Activated CD4-positive, alpha-beta T cell treated with anti-CD3 and anti-CD28 coated beads, Interleukin-2, amount 50 U/mL, for 1 hour (primary cell): ENCODE data around the gene FARP1.
"Not testable (repeated sequence)": the region's sequence is repeated elsewhere in the genome, so short reads cannot be mapped to it uniquely, and the experiment has no call there.

Experiments
- DNase-seq: peaks from one replicate; pipeline ENCODE4 v3.0.0-alpha.2; 2020

Gene FARP1

DNA sequence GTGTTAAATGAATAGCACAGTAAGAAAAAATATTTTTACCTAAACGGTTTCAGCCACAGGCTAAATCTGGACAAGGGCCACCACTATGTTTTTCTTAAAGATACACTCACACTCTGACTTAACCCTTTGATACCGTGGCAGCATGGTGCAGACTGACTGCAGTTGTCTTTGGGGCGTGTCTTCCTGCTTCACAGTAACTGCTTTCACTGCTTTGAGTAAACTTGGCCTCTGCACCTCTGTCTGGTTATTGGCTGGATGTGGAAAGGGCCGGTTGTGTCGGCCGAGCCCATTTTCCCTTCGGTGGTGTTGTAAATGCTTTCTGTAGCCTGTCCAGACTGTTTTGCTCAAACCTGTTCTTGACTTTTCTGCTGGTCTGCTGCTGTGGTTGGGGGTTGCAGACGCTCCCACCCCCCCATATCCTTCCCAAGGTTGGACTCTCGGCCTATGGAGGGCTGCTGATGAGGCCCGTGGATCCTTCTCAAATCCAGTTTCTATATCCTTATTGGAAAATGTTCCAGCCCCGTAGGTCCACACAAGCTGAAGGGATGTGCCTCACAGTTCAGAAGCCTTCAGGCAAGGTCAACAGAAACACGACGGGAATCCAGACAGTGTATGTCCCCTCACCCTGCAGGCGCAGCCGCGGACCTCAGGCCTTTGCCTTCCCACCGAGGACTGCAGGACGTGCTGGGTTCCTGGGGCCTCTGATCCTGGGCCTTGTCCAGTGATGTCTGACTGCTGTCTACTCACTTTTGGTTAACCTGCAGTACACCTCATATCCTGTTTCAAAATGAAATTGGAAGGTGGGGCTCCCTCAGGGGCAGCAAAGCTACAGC, 124.4 kb downstream of the FARP1 start:
- no peak for DNase-seq

DNA sequence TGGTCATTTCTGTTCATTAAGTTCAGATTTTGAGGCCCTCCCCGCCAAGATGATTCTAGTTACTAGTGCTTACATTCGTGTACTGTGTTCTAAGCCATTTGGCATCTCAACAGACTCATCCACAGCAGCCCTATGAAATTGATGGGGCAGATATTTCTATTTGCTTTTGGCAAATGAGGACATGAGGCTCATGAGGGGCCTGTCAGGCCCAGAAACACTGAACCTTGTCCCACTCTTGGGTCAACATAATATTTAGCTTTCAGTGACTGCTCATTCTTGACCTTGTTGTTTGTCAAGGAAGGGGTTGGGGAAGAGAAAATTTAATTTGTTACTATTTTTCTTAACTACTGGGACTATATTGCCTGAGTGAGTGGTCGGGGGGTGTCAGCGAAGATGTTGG, 126.5 kb downstream of the FARP1 start:
- DNase-seq = no peak

DNA sequence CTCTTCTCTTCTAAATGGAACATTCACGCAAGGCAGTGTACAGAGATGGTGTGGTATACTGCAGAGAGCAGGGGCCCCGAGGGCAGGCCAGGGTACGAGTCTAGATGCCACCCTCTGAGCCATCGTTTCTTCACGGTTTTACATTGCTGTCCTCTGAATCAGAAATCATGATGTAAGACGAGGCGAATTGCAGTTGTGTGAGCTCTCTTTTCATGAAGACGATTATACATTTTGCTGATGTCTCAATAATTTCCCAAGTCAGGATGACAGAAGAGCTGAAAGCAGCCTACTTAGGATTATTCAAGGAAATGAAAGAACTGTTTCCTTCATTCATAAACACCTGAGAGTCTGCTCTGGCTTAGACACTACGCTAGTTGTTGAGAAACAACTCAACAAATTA, 127.9 kb downstream of the FARP1 start:
- no peak for DNase-seq

DNA sequence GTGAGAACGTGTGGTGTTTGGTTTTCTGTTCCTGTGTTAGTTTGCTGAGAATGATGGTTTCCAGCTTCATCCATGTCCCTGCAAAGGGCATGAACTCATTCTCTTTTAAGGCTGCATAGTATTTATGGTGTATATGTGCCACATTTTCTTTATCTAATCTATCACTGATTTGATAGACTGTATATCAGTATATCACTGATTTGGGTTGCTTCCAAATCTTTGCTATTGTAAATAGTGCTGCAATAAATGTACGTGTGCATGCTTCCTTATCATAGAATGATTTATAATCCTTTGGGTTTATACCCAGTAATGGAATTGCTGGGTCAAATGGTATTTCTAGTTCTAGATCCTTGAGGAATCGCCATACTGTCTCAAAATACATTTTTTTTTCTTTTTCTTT, 128.8 kb downstream of the FARP1 start:
- DNase-seq = not testable (repeated sequence)

DNA sequence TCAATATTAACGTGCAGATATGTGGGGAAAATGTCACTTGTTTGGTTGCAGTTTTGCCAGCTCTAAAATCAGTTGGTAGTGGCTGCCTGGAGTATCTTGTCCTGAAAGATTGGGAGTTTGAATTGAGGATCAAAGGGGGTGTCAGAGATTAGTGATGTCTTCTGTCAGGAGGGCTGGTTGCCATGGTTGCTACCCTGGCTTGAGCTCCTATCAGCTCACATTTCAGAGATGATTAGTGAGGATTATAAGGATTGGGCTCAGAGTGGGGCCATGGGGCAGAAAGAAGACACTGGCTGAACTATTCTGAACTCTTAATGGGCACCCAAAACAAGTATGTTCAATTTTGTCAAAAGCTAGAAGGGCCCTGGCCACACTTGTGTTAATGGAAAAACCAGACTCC, 129.7 kb downstream of the FARP1 start:
- DNase-seq = no peak

DNA sequence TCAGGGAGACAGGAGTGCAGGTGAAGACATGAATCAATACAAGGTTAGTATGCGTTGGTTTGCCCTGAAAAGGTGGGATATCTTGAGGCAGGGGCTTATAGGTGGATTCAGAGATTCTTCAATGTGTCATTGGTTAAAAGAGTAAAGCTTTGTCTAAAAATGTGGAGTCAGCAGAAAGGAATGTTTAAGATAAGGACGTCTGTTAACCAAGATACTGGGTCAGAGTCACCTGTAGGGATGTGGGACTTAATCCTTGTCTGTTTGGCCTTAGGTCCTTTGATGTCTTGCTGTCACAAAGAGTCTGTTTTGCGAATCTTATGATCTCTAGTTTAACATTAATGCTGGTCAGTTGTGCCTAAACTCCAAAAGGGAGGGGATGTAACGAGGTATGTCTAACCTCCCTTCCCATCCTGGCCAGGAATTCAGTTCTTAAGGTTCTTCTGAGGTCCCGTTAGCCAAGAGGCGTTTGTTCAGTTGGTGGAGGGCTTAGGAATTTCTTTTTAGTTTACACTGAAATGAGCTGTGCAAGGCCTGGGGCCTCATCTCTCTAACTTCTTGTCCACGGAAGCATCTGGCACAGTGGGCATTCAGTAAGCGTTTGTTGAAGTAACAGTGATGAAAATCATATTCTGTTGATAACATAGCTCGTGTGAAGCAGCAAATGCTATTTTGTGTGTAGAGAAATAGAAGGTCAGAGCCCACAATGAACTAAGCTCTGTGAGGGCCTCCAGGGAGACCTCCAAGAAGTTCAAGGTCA, 130.4 kb downstream of the FARP1 start:
- DNase-seq = no peak

DNA sequence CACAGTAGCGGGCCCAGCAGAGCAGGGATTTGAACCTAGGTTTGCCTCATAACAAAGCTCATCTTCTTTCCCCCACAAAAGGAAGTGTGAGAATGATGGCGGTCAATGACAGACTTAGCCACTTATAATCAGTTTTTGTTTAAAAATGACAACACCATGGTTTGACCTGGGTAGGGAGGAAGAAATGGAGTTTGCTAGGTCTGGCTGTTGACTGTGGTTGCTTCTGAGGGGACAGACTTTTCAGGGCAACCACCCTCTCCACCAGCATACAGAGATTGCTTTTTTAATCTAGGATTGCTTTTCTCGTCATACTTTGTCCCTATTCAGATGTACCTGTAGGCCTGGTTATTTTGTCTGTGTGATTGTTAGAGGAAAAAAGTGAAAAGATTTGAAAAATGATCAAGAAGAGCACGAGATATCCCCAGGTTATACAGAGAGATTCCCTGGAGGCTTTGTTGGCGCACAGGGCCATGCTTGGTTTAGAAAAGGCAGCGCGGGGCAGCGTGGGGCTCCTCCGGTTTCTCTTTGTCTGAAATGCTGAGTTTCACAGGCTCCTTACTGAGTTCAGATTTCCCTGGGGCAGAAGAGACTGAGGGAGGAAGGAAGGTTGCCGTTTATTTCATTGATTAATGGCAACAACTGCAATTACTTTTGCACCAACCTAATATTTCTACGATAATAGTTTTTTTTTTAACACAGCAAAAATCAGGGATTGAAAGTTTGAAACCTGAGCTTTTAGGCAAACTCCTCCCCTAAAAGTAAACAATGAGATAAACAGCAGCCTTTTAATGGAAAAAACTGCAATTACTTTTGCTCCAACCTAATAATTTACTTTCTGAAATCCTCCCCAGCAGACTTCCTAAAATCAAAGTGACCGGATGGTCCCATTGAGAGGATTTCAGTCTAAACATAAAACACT, 131.2 kb downstream of the FARP1 start:
- DNase-seq = no peak

DNA sequence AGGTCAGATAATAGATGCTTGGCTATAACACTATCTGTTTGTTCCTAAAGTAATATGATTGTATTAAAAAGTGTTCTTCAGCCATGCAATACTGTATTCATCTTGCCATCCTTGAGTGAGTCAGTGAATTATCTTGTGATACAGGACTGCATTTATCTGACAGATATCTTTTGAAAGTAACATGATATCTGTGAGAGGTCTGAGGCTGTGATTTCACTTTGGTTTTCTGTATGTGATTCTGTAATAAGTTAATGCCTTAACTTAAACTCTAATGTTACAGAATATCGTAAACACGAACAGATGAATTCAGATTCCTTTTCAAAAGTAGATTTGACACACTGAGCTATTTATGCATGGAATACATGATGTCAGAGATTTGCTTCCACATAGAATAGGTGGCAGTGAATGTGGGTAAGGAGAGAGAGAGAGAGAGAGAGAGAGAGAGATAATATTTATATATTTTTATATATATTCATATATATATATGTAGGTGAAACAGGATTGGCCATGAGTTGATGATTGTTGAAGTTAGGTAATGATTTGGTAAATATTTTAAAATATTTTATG, 132.1 kb downstream of the FARP1 start:
- DNase-seq = no peak

DNA sequence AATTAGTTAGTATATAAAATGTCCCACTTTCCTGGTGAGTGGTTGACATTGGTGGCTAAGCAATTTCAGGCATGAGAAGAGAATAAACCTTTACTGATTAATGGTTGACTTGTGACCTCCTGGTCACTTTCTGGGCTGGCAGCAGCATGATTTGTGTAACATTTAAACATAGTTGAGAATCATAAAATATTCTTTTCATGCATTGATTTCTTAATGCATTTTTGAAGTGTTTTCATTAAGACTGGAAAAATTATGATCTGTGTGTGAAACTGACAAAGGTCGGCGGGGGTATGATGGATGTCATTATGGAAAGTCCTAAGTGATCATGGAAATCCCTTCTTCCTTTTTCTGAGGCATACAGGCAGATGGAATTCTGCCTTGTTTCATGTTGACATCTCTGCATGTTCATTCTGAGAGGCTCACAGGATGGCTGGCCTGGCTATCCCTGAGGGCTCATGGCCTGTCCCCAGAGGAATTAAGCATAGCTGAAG, 132.8 kb downstream of the FARP1 start:
- DNase-seq = no peak

DNA sequence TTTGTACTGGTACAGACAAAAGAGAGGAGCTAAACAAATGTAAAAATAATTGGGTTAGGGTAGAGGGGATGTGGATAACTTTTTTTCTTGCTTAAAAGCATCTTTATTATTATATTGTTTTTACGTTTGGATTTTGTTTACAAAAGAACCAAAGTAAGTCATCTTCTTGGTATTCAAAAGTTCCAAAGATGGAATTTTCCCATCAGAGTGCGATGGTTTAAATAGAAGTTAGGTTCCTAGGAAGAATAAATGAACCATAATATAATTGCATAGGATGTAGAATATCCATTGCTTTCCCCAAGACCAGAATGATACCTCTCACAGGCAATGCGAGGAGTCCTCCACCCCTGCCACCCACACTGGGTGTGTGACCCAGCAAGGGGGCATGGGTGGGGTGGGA, 133.6 kb downstream of the FARP1 start:
- DNase-seq = no peak

DNA sequence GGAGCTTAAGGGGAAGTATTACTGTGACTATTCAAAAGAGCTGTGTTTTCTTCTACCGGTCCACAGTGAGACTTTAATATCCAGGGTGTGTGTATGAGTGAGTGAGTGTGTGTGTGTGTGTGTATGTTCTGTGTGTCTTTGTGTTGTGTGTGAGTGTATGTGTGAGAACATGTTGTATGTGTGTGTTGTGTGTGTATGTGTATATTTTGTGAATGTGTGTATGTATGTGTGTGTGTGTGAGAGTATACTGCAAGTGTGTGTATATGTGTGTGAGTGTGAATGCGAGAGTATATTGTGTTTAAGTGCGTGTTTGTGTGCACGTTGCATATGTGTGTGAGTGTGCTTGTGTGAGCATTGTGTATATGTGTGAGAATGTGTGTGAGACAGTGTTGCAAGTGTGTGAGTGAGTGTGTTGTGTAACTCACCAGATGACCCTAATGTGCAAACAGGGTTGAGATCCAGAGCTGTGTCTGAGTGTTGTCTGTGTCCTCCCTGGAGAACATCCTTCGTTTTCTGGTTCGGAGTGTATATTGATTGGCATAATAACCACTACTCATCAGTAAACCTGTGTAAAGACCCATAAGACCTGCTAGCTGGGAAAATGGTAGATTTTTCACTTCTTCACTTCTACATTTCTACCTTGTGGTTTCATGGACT, 135.3 kb downstream of the FARP1 start:
- no peak for DNase-seq

DNA sequence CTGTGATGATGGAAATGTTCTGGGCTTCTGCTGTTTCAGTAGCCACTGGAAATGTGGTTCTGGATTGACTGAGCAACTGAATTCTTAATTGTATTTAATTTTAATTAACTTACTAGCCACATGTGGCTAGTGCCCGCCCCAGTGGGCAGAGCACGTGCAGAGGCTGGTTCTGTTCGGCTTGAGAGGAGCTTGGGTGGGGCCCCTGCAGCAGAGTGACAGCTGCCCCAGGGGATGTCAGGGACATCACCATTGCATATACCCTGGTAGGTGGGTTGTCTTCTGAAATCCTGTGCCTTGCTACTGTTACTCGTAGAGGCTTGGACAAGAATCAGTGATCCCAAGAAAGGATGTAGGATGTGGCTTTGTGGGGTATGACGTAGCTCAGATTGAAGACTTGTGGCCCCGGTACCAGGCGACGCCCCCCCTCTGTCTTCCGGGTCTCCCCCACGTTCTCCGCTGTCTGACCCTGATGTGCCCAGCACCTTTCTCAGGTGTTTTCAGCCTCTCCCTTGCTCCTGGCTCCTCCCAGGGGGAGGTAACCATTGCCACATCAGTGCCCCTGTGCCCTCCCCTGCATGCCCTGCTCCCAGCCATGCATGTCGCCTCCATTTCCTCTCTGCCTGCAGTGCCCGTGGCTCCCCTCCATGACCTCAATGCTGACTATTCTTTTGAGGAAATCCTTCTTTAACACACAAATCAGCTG, 136.7 kb downstream of the FARP1 start:
- DNase-seq = no peak

DNA sequence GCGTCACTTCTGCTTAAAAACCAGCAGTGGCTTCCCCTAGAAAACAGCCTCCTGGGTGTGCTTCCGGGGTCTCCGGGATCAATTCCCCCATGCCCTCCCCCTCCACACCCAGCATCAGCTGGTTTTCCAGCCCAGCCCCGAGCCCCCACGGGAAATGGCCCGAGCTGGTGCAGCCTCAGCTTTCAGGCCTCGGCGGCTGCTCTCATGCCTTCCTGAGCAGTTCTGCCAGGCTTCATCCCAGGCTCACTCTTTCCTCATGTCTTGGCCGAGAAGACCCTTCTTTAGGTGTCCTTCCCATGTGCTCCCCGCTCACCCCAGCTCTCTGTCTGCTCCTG, 137.2 kb downstream of the FARP1 start:
- DNase-seq = no peak

DNA sequence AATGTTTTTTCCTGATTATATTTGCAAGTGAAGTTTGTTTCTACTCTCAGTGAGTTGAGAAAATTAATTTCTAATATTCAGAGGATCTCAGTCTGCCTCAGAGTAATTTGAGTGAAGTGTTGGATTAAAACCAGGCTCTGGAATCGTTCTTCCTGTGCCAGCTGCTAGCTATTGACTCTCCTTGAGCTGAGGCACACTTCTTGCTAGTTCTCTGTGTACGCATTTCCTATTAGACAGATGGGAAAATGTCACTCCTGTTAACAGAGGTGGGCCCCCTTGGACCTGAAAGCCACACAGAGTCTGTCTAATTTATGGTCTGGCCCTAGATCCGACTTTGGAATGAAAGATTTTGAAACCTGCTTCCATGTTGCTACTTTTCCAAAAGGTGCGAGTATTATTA, 141.8 kb downstream of the FARP1 start:
- DNase-seq = no peak

DNA sequence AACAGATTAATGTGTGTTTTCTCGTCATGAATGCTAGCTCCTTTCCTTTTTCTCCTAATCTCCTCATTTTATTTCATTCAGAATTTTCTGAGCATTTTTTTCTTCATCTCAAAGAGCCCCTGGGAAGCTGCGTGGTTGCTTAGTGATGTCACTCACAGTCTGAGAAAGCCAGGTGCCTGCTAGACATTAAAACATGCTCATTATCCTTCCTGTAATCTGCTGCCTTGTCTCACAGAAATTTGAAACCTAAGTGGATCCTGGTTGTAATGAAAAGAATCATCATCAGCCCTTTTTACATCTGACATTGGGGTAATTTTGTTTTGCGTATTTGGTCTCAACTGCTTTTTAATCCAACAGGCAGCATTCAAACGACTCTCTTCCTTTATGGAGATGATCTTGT, 142.4 kb downstream of the FARP1 start:
- DNase-seq = no peak

DNA sequence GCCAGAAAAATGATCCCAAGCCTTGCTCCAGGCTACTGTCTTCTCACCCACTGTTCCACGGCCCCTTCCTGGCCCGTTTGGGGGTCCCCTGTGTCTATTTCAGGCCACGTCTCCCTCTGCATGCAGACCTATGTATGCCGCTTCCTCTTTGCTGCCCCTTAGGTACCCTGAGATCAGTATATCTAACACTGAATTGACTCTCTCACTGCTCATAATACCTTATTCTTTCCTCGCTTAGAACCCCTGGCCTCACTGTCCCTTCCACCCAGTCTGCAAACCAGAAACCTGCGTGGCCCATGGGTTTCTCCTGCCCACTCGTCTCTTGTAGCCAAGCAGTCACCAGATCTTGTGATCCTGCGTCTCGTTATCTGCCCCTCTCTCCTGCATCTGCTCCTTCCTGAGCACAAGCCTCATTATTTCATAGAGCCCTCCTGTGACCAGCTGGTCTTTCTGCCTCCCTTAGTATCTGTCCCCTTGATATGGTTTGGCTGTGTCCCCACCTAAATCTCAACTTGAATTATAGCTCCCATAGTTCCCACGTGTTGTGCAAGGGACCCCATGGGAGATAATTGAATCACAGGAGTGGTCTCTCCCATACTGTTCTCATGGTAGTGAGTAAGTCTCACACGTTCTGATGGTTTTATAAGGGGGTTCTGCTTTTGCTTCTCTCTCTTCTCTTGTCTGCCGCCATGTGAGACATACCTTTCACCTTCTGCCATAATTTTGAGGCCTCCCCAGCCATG, 143.1 kb downstream of the FARP1 start:
- no peak for DNase-seq

DNA sequence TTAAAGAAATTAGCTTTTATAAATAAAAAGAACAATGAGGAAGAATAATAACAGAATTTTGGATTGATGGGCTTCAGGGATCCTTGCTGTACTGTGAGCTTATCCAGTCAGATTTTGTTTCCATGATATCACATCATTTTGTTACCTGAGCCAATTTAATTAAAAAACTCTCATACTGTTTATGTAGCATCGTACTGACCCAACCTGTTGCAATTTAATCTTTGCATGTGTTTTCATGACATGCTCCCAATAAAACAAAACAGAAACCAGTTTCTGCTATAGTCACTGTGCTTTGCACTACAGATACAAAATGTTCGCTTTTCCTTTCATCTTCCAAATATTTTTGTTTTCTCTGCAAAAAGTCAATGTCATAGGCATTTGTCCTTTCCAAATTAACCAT, 143.9 kb downstream of the FARP1 start:
- DNase-seq = no peak

DNA sequence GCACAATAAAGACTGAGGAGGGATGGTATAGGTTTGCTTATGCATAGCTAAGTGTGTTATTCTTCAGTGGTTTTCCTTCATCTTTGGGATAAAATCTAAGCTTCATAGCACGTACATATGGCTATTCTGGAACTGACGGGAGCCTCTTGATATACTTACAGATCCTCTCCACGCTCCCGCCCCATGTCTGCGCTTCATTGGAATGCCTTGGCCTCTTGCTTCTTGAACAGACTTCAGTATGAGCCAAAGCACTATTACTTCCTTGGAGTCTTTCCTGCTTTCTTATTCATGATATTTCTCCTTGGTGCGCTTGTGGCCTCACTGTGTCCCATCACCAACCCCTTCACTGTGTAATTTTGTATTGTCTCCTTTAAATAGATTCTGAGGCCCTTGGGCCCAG, 145.3 kb downstream of the FARP1 start:
- no peak for DNase-seq

DNA sequence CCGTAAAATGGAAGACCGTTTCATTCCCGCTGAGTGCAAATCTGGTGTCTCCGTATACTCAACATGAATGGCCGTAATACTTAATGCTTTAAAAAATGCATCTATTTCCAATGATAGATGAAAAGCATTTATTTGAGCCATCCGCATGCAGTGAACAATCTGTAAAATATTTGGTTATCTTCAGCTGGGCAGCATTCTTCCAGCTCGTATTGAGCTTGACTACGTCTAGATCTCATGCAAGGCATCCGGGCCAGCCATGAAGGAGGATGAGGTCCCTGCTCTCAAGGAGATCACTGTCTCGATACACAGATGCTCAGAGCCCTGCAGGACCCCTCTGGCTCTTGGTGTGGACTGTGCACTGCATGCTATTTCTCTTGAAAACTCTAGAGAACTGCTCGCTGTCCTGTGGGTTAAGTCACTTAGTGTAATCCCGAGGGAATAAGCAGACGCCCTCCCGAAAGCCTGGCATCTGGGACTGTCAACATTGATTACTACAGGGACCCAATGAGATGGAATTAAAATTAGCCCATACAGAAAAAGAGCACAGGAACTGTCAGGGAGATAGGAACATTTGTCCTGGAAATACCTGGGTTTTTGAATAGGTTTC, 146.5 kb downstream of the FARP1 start:
- DNase-seq = no peak

DNA sequence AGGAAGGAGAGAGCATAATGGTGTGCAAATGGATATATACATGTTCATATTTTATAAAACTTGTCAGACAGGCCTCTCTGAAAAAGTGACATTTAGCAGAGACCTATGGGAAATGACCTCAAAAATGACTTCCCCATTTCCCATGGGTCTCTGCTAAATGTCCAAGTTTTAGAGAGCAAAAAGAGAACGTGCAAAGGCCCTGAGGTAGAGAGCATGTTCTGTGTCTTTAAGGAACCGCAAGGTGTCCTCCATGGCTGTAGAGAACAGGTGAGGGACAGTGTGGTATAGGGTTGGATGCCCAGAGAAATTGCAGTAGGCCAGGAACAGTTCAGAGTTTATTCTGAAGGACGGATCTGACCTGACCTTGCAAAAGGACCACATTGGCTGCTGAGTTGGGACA, 147.4 kb downstream of the FARP1 start:
- DNase-seq = no peak

DNA sequence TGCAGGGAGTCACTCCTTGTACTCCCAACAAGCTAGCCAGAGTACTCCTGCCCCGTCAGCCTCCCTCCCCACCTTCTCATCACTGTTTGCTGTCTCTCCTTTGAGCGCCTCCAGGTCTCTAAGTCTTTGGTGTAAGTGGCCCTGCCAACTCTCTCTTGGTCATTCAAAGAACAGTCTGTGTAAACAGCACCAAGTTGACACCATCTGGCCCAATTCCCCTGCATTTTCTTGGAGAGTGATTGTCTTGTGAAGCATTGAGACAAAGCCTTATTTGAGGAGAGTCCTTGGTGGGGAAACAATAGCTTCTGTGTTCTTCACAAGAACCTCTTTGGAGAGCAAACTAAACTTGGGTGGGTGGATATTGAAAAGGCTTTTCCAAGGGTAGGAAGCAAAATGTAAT, 148.8 kb downstream of the FARP1 start:
- DNase-seq = no peak
